ENCODE results near the gene HTT-AS. TPM values are rescaled to one million over a fixed set of nuclear protein-coding genes. Genes with fewer than 3 reads are reported as not detected.

Gene HTT-AS
- total and polyA plus RNA-seq, 2 of the 13 experiments (the other 11 are each of a cell fraction or from before 2014, with no cell fraction given) = not detected

DNA sequence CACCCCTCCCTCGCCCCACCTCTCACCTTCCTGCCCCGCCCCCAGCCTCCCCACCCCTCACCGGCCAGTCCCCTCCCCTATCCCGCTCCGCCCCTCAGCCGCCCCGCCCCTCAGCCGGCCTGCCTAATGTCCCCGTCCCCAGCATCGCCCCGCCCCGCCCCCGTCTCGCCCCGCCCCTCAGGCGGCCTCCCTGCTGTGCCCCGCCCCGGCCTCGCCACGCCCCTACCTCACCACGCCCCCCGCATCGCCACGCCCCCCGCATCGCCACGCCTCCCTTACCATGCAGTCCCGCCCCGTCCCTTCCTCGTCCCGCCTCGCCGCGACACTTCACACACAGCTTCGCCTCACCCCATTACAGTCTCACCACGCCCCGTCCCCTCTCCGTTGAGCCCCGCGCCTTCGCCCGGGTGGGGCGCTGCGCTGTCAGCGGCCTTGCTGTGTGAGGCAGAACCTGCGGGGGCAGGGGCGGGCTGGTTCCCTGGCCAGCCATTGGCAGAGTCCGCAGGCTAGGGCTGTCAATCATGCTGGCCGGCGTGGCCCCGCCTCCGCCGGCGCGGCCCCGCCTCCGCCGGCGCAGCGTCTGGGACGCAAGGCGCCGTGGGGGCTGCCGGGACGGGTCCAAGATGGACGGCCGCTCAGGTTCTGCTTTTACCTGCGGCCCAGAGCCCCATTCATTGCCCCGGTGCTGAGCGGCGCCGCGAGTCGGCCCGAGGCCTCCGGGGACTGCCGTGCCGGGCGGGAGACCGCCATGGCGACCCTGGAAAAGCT, at the start of gene HTT-AS, which contains the start of gene HTT (continued):
- TF ChIP-seq ZBTB40 (IDR thresholded peaks at IDR 0.05) (no peak), ZBTB40 (CRISPR knock-in tag; IDR thresholded peaks at IDR 0.05) (no peak; the same call in 1 of the 2 replicates), EEA1 (CRISPR knock-in tag; IDR thresholded peaks at IDR 0.05; ENCODE audit: borderline replicate concordance) (no peak), HNF1B (CRISPR knock-in tag; IDR thresholded peaks at IDR 0.05) (peak; percentile 62; the same call in 1 of the 2 replicates), TOPORS (CRISPR knock-in tag; IDR thresholded peaks at IDR 0.05) (no peak), PHF20 (CRISPR knock-in tag; IDR thresholded peaks at IDR 0.05) (peak; percentile 33; the same call in 1 of the 2 replicates), ZNF260 (CRISPR knock-in tag; IDR thresholded peaks at IDR 0.05; ENCODE audit: borderline replicate concordance, low read depth) (no peak), MTA3 (CRISPR knock-in tag; IDR thresholded peaks at IDR 0.05) (peak; percentile 94; the same call in 1 of the 2 replicates), EED (CRISPR knock-in tag; IDR thresholded peaks at IDR 0.05) (peak; percentile 22; the same call in 1 of the 2 replicates), ZNF644 (CRISPR knock-in tag; IDR thresholded peaks at IDR 0.05; ENCODE audit: low read depth) (no peak), MBNL3 (CRISPR knock-in tag; conservative IDR thresholded peaks at IDR 0.05) (no peak), HNRNPK (IDR thresholded peaks at IDR 0.05; ENCODE audit: low read depth, low read length, poor library complexity, severe bottlenecking) (peak; percentile 3), ZNF766 (CRISPR knock-in tag; IDR thresholded peaks at IDR 0.05; ENCODE audit: borderline replicate concordance) (no peak), ARHGAP35 (CRISPR knock-in tag; IDR thresholded peaks at IDR 0.05; ENCODE audit: borderline replicate concordance) (no peak), SKI (IDR thresholded peaks at IDR 0.05; ENCODE audit: partially characterized antibody) (peak; percentile 81), ZSCAN30 (CRISPR knock-in tag; IDR thresholded peaks at IDR 0.05) (no peak), SMAD3 (CRISPR knock-in tag; IDR thresholded peaks at IDR 0.05) (0 out of 2 replicates have a peak, but pooled peaks have one; percentile 42)
- TF ChIP-seq, protein P1, sequence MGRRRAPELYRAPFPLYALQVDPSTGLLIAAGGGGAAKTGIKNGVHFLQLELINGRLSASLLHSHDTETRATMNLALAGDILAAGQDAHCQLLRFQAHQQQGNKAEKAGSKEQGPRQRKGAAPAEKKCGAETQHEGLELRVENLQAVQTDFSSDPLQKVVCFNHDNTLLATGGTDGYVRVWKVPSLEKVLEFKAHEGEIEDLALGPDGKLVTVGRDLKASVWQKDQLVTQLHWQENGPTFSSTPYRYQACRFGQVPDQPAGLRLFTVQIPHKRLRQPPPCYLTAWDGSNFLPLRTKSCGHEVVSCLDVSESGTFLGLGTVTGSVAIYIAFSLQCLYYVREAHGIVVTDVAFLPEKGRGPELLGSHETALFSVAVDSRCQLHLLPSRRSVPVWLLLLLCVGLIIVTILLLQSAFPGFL (CRISPR knock-in tag; IDR thresholded peaks at IDR 0.05) = no peak
